CD4-positive, alpha-beta T cell treated with Interleukin-1 beta for 1 hour (primary cell): ENCODE measurements around the gene IFT122.
"Not testable (repeated sequence)": the region's sequence is repeated elsewhere in the genome, so short reads cannot be mapped to it uniquely, and the experiment has no call there.

Source experiments
- DNase-seq, 2 donors: peaks; one replicate each; pipeline ENCODE4 v3.0.0-alpha.2; 2020 to 2022

The IFT122 gene

GRCh38 chr3:129439817-129440617 lies at the start of gene IFT122, which contains the start of gene MBD4:
Gene IFT122, plus strand, starts transcription at chr3:129440224. Its CDS starts 107 bp downstream, at chr3:129440331.
Gene MBD4, minus strand, starts transcription at chr3:129439948. Its CDS starts 115 bp downstream, at chr3:129439833.
- DNase-seq, result peak; percentile 99 to 100

GRCh38 chr3:129391583-129391982 lies 48.4 kb upstream of the IFT122 start:
- not testable (repeated sequence) for DNase-seq

- not testable (repeated sequence) for DNase-seq
Measured at GRCh38 chr3:129392106-129392887, 47.7 kb upstream of the IFT122 start.

GRCh38 chr3:129393271-129393670 lies 46.8 kb upstream of the IFT122 start:
- DNase-seq, result no peak

GRCh38 chr3:129393760-129394564 lies 46.1 kb upstream of the IFT122 start:
- DNase-seq, result not testable (repeated sequence)

- no peak for DNase-seq
Measured at GRCh38 chr3:129398803-129399144, 41.2 kb upstream of the IFT122 start.

GRCh38 chr3:129399145-129399894 lies 40.7 kb upstream of the IFT122 start:
- peak; percentile 82 to 86 for DNase-seq

- DNase-seq, result no peak
Measured at GRCh38 chr3:129399895-129400357, 40.1 kb upstream of the IFT122 start.

- DNase-seq, result no peak
Measured at GRCh38 chr3:129402210-129402609, 37.8 kb upstream of the IFT122 start.

GRCh38 chr3:129402616-129403015 lies 37.4 kb upstream of the IFT122 start:
- DNase-seq, result no peak

- DNase-seq, result no peak
Measured at GRCh38 chr3:129403450-129403849, 36.6 kb upstream of the IFT122 start.

GRCh38 chr3:129404130-129404529 lies 35.9 kb upstream of the IFT122 start:
- DNase-seq, result no peak

GRCh38 chr3:129404610-129405009 lies 35.4 kb upstream of the IFT122 start:
- no peak for DNase-seq

- DNase-seq, result no peak
Measured at GRCh38 chr3:129409541-129409940, 30.5 kb upstream of the IFT122 start.

- no peak for DNase-seq
Measured at GRCh38 chr3:129410971-129411370, 29.1 kb upstream of the IFT122 start.

- DNase-seq, result no peak
Measured at GRCh38 chr3:129412542-129413198, 27.4 kb upstream of the IFT122 start.

GRCh38 chr3:129413238-129413637 lies 26.8 kb upstream of the IFT122 start:
- DNase-seq, result not testable (repeated sequence)

GRCh38 chr3:129413687-129414506 lies 26.1 kb upstream of the IFT122 start:
- DNase-seq, result no peak

GRCh38 chr3:129415378-129415777 lies 24.6 kb upstream of the IFT122 start:
- DNase-seq, result no peak

GRCh38 chr3:129415830-129416229 lies 24.2 kb upstream of the IFT122 start:
- DNase-seq, result no peak

- DNase-seq, result no peak
Measured at GRCh38 chr3:129416415-129416814, 23.6 kb upstream of the IFT122 start.
